ENCODE measurements around the gene WDFY4.

DNA sequence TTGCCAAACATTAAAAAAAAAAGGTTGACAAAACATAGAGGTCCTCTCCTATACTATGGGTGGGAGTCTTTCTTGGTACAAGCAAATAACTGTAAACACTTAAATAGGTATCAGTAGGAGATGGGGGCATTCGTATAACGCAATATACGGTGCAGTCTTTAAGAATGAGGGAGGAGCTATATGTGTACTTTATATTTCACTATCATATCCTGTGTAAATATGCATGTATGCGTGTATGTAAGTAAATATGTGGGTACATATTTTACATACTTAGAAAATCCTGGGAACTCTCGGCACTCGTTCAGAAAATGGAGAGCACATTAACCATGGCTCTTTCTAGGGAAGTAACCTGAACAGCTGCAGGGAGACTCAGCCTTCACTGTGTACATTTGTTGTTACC lies 337.0 kb downstream of the WDFY4 start:
- TF ChIP-seq EZH2phosphoT487 (IDR thresholded peaks at IDR 0.05; ENCODE audit: insufficient read depth, low read depth) (no peak), EZH2 (IDR thresholded peaks at IDR 0.05; ENCODE audit: insufficient read depth, poor library complexity, severe bottlenecking) (no peak)
